Measurements from ENCODE around the gene UBE2L5.

Gene UBE2L5

GRCh38 chr13:30422054-30422839 lies at the start of gene UBE2L5:
TSS of gene UBE2L5 (plus strand) at chr13:30422493. CDS start at chr13:30427991, 5,498 bp downstream.
- DNase-seq = peak; percentile 75

GRCh38 chr13:30373727-30374126 lies 48.6 kb upstream of the UBE2L5 start:
- peak; percentile 47 for DNase-seq

GRCh38 chr13:30375265-30375835 lies 46.9 kb upstream of the UBE2L5 start:
- DNase-seq = no peak

GRCh38 chr13:30376426-30377311 lies 45.6 kb upstream of the UBE2L5 start:
- DNase-seq = peak; percentile 54

- no peak for DNase-seq
These were observed 45.0 kb upstream of the UBE2L5 start for GRCh38 chr13:30377312-30377685.

- DNase-seq = no peak
These were observed 44.1 kb upstream of the UBE2L5 start for GRCh38 chr13:30378191-30378590.

- no peak for DNase-seq
These were observed 41.2 kb upstream of the UBE2L5 start for GRCh38 chr13:30381049-30381448.

- no peak for DNase-seq
These were observed 39.3 kb upstream of the UBE2L5 start for GRCh38 chr13:30382836-30383525.

- no peak for DNase-seq
These were observed 33.6 kb upstream of the UBE2L5 start for GRCh38 chr13:30388406-30389283.

GRCh38 chr13:30391956-30392680 lies 30.2 kb upstream of the UBE2L5 start:
- DNase-seq = no peak

GRCh38 chr13:30392681-30393045 lies 29.6 kb upstream of the UBE2L5 start:
- DNase-seq = no peak

GRCh38 chr13:30394751-30395191 lies 27.5 kb upstream of the UBE2L5 start:
- no peak for DNase-seq

- DNase-seq = peak; percentile 60
These were observed 26.8 kb upstream of the UBE2L5 start for GRCh38 chr13:30395192-30396158.

GRCh38 chr13:30396434-30397075 lies 25.7 kb upstream of the UBE2L5 start:
- no peak for DNase-seq

GRCh38 chr13:30398601-30399072 lies 23.7 kb upstream of the UBE2L5 start:
- no peak for DNase-seq

- DNase-seq = no peak
These were observed 21.9 kb upstream of the UBE2L5 start for GRCh38 chr13:30400376-30400775.

- no peak for DNase-seq
These were observed 20.9 kb upstream of the UBE2L5 start for GRCh38 chr13:30401347-30401746.

GRCh38 chr13:30403456-30403855 lies 18.8 kb upstream of the UBE2L5 start:
- no peak for DNase-seq

- no peak for DNase-seq
These were observed 18.1 kb upstream of the UBE2L5 start for GRCh38 chr13:30404207-30404606.

All from activated CD4-positive, CD25-positive, alpha-beta regulatory T cell treated with anti-CD3 and anti-CD28 coated beads, Interleukin-2, amount 50 U/mL, for 72 hours (primary cell).